ENCODE measurements around the gene PDE4D.
A peak's percentile ranks its signal among the peaks of the same experiment; 100 is the strongest.

PDE4D gene

GRCh38 chr5:58927938-58928337 lies 965.6 kb downstream of the PDE4D start:
- no peak overlapping the region for H3K14ac ChIP-seq (ENCODE audit: low read length)
- WGBS, 2 donors (ENCODE audit: extremely low coverage in 2 of 2, insufficient read length in 2 of 2, insufficient replicate concordance in 1 of 2): no CpG with 5 or more reads among the region's 2 CpGs
- no peak overlapping the region for H2BK120ac ChIP-seq (ENCODE audit: low read depth, low read length)

GRCh38 chr5:58927181-58927580 lies 966.3 kb downstream of the PDE4D start:
- Histone ChIP-seq H3K27me3 (ENCODE audit: control insufficient read depth in 3 of 3, insufficient read depth in 3 of 3, low read depth in 1 of 3, low read length in 3 of 3) (peaks cover 0 to 23% (median 0%) of the 10 kb centered on the region in 3 experiments), H3K36me3 (replicated peaks in 1 of 2; ENCODE audit: control insufficient read depth in 2 of 2, insufficient read depth in 2 of 2, low read length in 2 of 2) (no peaks in the 10 kb centered on the region), H2BK120ac (ENCODE audit: low read depth, low read length) (no peak overlapping the region), H3K79me1 (ENCODE audit: low read depth, low read length) (no peaks in the 10 kb centered on the region), H3K9ac (ENCODE audit: low read depth, low read length, poor library complexity) (no peak overlapping the region), H2AFZ (ENCODE audit: low read length) (no peak overlapping the region), H2BK5ac (ENCODE audit: low read length) (no peak overlapping the region), H3K9me3 (replicated peaks in 1 of 2; ENCODE audit: control insufficient read depth in 2 of 2, insufficient read depth in 1 of 2, low read depth in 1 of 2, low read length in 2 of 2) (no peaks in the 10 kb centered on the region), H2AK5ac (ENCODE audit: low read depth, low read length) (no peak overlapping the region), H3K27ac (replicated peaks; ENCODE audit: low read length) (no peak overlapping the region), H4K8ac (ENCODE audit: low read depth, low read length) (no peak overlapping the region), H2BK15ac (ENCODE audit: low read length) (no peak overlapping the region), H3K4me2 (ENCODE audit: insufficient read depth, low read length, poor library complexity, severe bottlenecking) (no peak overlapping the region), H3K23ac (ENCODE audit: low read depth, low read length, poor library complexity) (no peak overlapping the region), H3K4ac (ENCODE audit: low read length) (no peak overlapping the region), H3K4me1 (ENCODE audit: control insufficient read depth in 2 of 2, insufficient read depth in 1 of 2, low read depth in 1 of 2, low read length in 2 of 2) (peaks cover 6% of the 10 kb centered on the region in 2 donors), H3K18ac (ENCODE audit: low read length) (no peak overlapping the region), H2BK12ac (ENCODE audit: low read length) (no peak overlapping the region), H3K14ac (ENCODE audit: low read length) (no peak overlapping the region), H4K91ac (ENCODE audit: low read depth, low read length, poor library complexity) (no peak overlapping the region), H3K4me3 (ENCODE audit: low read length in 2 of 2) (no peak overlapping the region)
- no CpG with 5 or more reads among the region's 2 CpGs for WGBS, 2 donors (ENCODE audit: extremely low coverage in 2 of 2, insufficient read length in 2 of 2, insufficient replicate concordance in 1 of 2)
- no peak for DNase-seq (ENCODE audit: low spot score)

More at GRCh38 chr5:58927938-58928337, 965.6 kb downstream of the PDE4D start:
- Histone ChIP-seq H3K4me2 (ENCODE audit: insufficient read depth, low read length, poor library complexity, severe bottlenecking) (no peak overlapping the region), H3K9ac (ENCODE audit: low read depth, low read length, poor library complexity) (no peak overlapping the region), H4K91ac (ENCODE audit: low read depth, low read length, poor library complexity) (no peak overlapping the region), H2BK12ac (ENCODE audit: low read length) (no peak overlapping the region), H3K4me1 (ENCODE audit: control insufficient read depth in 2 of 2, insufficient read depth in 1 of 2, low read depth in 1 of 2, low read length in 2 of 2) (peaks cover 6% of the 10 kb centered on the region in 2 donors), H3K23ac (ENCODE audit: low read depth, low read length, poor library complexity) (no peak overlapping the region), H2BK5ac (ENCODE audit: low read length) (no peak overlapping the region), H4K8ac (ENCODE audit: low read depth, low read length) (no peak overlapping the region), H3K4me3 (ENCODE audit: low read length in 2 of 2) (no peak overlapping the region), H3K4ac (ENCODE audit: low read length) (no peak overlapping the region), H2BK15ac (ENCODE audit: low read length) (no peak overlapping the region), H3K36me3 (replicated peaks in 1 of 2; ENCODE audit: control insufficient read depth in 2 of 2, insufficient read depth in 2 of 2, low read length in 2 of 2) (no peaks in the 10 kb centered on the region), H3K79me1 (ENCODE audit: low read depth, low read length) (no peaks in the 10 kb centered on the region), H2AFZ (ENCODE audit: low read length) (no peak overlapping the region), H3K27me3 (ENCODE audit: control insufficient read depth in 3 of 3, insufficient read depth in 3 of 3, low read depth in 1 of 3, low read length in 3 of 3) (peaks cover 0 to 17% (median 0%) of the 10 kb centered on the region in 3 experiments), H3K9me3 (replicated peaks in 1 of 2; ENCODE audit: control insufficient read depth in 2 of 2, insufficient read depth in 1 of 2, low read depth in 1 of 2, low read length in 2 of 2) (no peaks in the 10 kb centered on the region), H3K27ac (replicated peaks; ENCODE audit: low read length) (no peak overlapping the region), H3K18ac (ENCODE audit: low read length) (no peak overlapping the region), H2AK5ac (ENCODE audit: low read depth, low read length) (no peak overlapping the region)
- DNase-seq (ENCODE audit: low spot score): no peak

GRCh38 chr5:58926541-58926935 lies 967.0 kb downstream of the PDE4D start:
- no peak overlapping the region for H3K4ac ChIP-seq (ENCODE audit: low read length)
- H2BK12ac ChIP-seq (ENCODE audit: low read length): no peak overlapping the region
- WGBS, 2 donors (ENCODE audit: extremely low coverage in 2 of 2, insufficient read length in 2 of 2, insufficient replicate concordance in 1 of 2): no CpG with 5 or more reads among the region's 6 CpGs
- H3K23ac ChIP-seq (ENCODE audit: low read depth, low read length, poor library complexity): no peak overlapping the region
- no peak overlapping the region for H3K4me3 ChIP-seq (ENCODE audit: low read length in 2 of 2)
- no peak overlapping the region for H2BK120ac ChIP-seq (ENCODE audit: low read depth, low read length)
- H3K27ac ChIP-seq (replicated peaks; ENCODE audit: low read length): no peak overlapping the region
- no peaks in the 10 kb centered on the region for H3K79me1 ChIP-seq (ENCODE audit: low read depth, low read length)
- no peak for DNase-seq (ENCODE audit: low spot score)
- no peaks in the 10 kb centered on the region for H3K36me3 ChIP-seq (replicated peaks in 1 of 2; ENCODE audit: control insufficient read depth in 2 of 2, insufficient read depth in 2 of 2, low read length in 2 of 2)
- no peak overlapping the region for H2BK5ac ChIP-seq (ENCODE audit: low read length)
- no peak overlapping the region for H3K4me2 ChIP-seq (ENCODE audit: insufficient read depth, low read length, poor library complexity, severe bottlenecking)
- no peak overlapping the region for H3K14ac ChIP-seq (ENCODE audit: low read length)
- no peak overlapping the region for H3K18ac ChIP-seq (ENCODE audit: low read length)
- no peak overlapping the region for H4K91ac ChIP-seq (ENCODE audit: low read depth, low read length, poor library complexity)
- H2AFZ ChIP-seq (ENCODE audit: low read length): peak overlapping the region; percentile 32
- H2BK15ac ChIP-seq (ENCODE audit: low read length): no peak overlapping the region
- no peak overlapping the region for H4K8ac ChIP-seq (ENCODE audit: low read depth, low read length)
- H3K27me3 ChIP-seq (ENCODE audit: control insufficient read depth in 3 of 3, insufficient read depth in 3 of 3, low read depth in 1 of 3, low read length in 3 of 3): peaks cover 0 to 23% (median 0%) of the 10 kb centered on the region in 3 experiments
- H3K4me1 ChIP-seq (ENCODE audit: control insufficient read depth in 2 of 2, insufficient read depth in 1 of 2, low read depth in 1 of 2, low read length in 2 of 2): peaks cover 6% of the 10 kb centered on the region in 2 donors
- no peaks in the 10 kb centered on the region for H3K9me3 ChIP-seq (replicated peaks in 1 of 2; ENCODE audit: control insufficient read depth in 2 of 2, insufficient read depth in 1 of 2, low read depth in 1 of 2, low read length in 2 of 2)
- no peak overlapping the region for H2AK5ac ChIP-seq (ENCODE audit: low read depth, low read length)
- H3K9ac ChIP-seq (ENCODE audit: low read depth, low read length, poor library complexity): no peak overlapping the region

DNA sequence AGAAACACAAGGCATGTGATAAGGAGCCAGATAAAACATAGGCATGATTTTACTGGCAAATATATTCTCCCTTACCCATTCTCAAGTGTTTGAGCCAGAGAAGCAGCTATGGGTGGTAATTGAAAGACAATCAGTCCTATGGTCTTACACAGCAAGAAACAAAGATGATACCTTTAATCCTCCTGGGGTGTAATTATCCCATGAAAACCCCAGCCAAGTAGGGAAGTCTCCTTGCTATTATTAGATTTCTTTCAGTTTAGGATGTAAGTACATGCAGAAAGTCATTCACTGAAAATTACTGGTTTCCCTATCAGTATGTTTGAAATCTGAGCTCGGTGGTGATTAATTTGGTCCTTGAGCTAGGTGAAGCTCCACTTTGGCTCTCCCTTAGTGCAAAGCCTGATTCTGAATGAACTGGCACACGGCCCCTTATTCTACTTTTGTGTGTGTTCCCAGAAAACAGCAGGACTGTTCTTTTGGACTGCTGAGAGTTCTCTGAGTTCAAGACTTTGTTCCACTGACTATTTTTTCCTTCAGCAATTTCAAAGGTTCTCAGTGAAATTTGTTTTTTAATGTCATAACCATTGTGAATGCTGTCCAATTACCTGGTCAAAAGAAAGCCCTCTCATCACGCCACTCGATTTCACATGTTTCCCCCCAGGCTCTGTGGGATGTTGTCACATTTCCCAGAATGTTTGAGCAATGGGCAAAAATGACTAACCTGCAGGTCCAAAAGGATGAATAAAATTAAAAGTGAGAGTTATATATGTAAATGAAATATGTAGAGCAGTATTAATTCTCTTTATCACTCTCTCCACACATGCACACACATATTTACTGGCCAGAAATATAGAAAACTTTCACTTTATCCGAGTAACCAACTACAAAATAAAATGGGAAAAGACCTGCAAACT lies 967.6 kb downstream of the PDE4D start:
- Histone ChIP-seq H3K36me3 (replicated peaks in 1 of 2; ENCODE audit: control insufficient read depth in 2 of 2, insufficient read depth in 2 of 2, low read length in 2 of 2) (no peaks in the 10 kb centered on the region), H3K79me1 (ENCODE audit: low read depth, low read length) (no peaks in the 10 kb centered on the region), H4K8ac (ENCODE audit: low read depth, low read length) (no peak overlapping the region), H3K4me1 (ENCODE audit: control insufficient read depth in 2 of 2, insufficient read depth in 1 of 2, low read depth in 1 of 2, low read length in 2 of 2) (peaks cover 6 to 10% of the 10 kb centered on the region in 2 donors), H2BK5ac (ENCODE audit: low read length) (no peak overlapping the region), H3K18ac (ENCODE audit: low read length) (no peak overlapping the region), H3K14ac (ENCODE audit: low read length) (no peak overlapping the region), H3K9ac (ENCODE audit: low read depth, low read length, poor library complexity) (no peak overlapping the region), H3K23ac (ENCODE audit: low read depth, low read length, poor library complexity) (no peak overlapping the region), H3K27me3 (ENCODE audit: control insufficient read depth in 3 of 3, insufficient read depth in 3 of 3, low read depth in 1 of 3, low read length in 3 of 3) (peaks cover 0 to 23% (median 0%) of the 10 kb centered on the region in 3 experiments), H2AFZ (ENCODE audit: low read length) (peak overlapping the region; percentile 32), H2AK5ac (ENCODE audit: low read depth, low read length) (no peak overlapping the region), H3K27ac (replicated peaks; ENCODE audit: low read length) (no peak overlapping the region), H4K91ac (ENCODE audit: low read depth, low read length, poor library complexity) (no peak overlapping the region), H3K4me3 (ENCODE audit: low read length in 2 of 2) (no peak overlapping the region), H3K4me2 (ENCODE audit: insufficient read depth, low read length, poor library complexity, severe bottlenecking) (no peak overlapping the region), H2BK120ac (ENCODE audit: low read depth, low read length) (no peak overlapping the region), H2BK12ac (ENCODE audit: low read length) (no peak overlapping the region), H3K4ac (ENCODE audit: low read length) (no peak overlapping the region), H2BK15ac (ENCODE audit: low read length) (no peak overlapping the region), H3K9me3 (replicated peaks in 1 of 2; ENCODE audit: control insufficient read depth in 2 of 2, insufficient read depth in 1 of 2, low read depth in 1 of 2, low read length in 2 of 2) (no peaks in the 10 kb centered on the region)
- no CpG with 5 or more reads among the region's 5 CpGs for WGBS, 2 donors (ENCODE audit: extremely low coverage in 2 of 2, insufficient read length in 2 of 2, insufficient replicate concordance in 1 of 2)
- DNase-seq (ENCODE audit: low spot score): no peak
